Measurements from ENCODE around the gene ANKRD17. TPM values are rescaled to one million over a fixed set of nuclear protein-coding genes. Genes with fewer than 3 reads are reported as not detected.

Gene ANKRD17
- polyA plus RNA-seq, 1 of the 3 experiments (the other 2 are of a cell fraction), result 25.6 TPM

DNA sequence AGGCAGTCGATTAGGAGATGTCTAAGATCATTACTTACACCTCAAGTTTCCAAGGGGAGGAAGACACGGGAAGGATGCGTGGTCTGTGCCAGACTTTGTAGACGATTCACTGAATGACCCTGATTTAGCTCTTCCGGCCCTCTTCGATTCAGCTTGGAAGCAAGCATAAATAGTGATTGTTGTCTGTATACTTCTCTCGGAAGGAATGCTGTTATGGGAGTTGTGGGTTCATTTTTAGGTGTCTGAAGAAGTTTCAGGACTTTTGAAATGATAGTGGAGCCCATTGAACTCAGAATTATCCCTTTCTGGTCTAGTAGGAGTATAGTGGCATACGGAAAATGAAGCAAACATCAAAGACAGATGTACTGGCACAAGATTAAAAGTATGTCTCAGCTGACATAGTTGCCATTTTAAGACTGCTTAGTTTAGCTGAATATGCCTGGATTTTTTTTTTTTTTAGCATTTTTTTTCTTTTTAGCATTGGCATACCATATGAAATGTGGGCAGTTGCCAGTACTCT, 1.0 kb upstream of the ANKRD17 start:
- H3K79me2 ChIP-seq (ENCODE audit: insufficient read depth), result peaks cover 64% of the 10 kb centered on the region
- H3K36me3 ChIP-seq (replicated peaks in 1 of 2; ENCODE audit: control insufficient read depth in 1 of 2, insufficient read depth in 2 of 2, low read length in 1 of 2), result peaks cover 17 to 19% of the 10 kb centered on the region in 2 experiments
- peak overlapping the region; percentile 94 to 99 for H3K27ac ChIP-seq (ENCODE audit: low read depth in 2 of 2, low read length in 1 of 2)
- H3K4me1 ChIP-seq (ENCODE audit: control insufficient read depth in 1 of 2, insufficient read depth in 2 of 2, low read depth in 1 of 2, low read length in 1 of 2), result peaks cover 5 to 7% of the 10 kb centered on the region in 2 experiments; a peak in 2 of 4 replicates
- H3K9me2 ChIP-seq, result no peaks in the 10 kb centered on the region
- CTCF ChIA-PET, result interaction anchor here (1.1 to 1.4 kb wide), 2 partner anchors 15 to 190 kb away, joined by 3 to 5 read pairs; partner anchors contain the start of gene COX18
- peak overlapping the region; percentile 87 for H3K4me2 ChIP-seq
- H3K27me3 ChIP-seq (ENCODE audit: insufficient read depth), result no peaks in the 10 kb centered on the region
- WGBS (ENCODE audit: low lambda C conversion rate), result 3% methylated on average over 8 of the region's 8 CpGs
- H3K9me3 ChIP-seq, result no peaks in the 10 kb centered on the region
- H3F3A ChIP-seq (replicated peaks; ENCODE audit: insufficient read depth), result peaks cover 29% of the 10 kb centered on the region
- TF ChIP-seq, protein P1, sequence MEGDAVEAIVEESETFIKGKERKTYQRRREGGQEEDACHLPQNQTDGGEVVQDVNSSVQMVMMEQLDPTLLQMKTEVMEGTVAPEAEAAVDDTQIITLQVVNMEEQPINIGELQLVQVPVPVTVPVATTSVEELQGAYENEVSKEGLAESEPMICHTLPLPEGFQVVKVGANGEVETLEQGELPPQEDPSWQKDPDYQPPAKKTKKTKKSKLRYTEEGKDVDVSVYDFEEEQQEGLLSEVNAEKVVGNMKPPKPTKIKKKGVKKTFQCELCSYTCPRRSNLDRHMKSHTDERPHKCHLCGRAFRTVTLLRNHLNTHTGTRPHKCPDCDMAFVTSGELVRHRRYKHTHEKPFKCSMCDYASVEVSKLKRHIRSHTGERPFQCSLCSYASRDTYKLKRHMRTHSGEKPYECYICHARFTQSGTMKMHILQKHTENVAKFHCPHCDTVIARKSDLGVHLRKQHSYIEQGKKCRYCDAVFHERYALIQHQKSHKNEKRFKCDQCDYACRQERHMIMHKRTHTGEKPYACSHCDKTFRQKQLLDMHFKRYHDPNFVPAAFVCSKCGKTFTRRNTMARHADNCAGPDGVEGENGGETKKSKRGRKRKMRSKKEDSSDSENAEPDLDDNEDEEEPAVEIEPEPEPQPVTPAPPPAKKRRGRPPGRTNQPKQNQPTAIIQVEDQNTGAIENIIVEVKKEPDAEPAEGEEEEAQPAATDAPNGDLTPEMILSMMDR (IDR thresholded peaks at IDR 0.05), result no peak
- no peak for TF ChIP-seq POLR2AphosphoS5 (IDR thresholded peaks at IDR 0.05; ENCODE audit: low read depth, low read length)
- TF ChIP-seq TCF12 (IDR thresholded peaks at IDR 0.05), result no peak
- TF ChIP-seq, protein P2, sequence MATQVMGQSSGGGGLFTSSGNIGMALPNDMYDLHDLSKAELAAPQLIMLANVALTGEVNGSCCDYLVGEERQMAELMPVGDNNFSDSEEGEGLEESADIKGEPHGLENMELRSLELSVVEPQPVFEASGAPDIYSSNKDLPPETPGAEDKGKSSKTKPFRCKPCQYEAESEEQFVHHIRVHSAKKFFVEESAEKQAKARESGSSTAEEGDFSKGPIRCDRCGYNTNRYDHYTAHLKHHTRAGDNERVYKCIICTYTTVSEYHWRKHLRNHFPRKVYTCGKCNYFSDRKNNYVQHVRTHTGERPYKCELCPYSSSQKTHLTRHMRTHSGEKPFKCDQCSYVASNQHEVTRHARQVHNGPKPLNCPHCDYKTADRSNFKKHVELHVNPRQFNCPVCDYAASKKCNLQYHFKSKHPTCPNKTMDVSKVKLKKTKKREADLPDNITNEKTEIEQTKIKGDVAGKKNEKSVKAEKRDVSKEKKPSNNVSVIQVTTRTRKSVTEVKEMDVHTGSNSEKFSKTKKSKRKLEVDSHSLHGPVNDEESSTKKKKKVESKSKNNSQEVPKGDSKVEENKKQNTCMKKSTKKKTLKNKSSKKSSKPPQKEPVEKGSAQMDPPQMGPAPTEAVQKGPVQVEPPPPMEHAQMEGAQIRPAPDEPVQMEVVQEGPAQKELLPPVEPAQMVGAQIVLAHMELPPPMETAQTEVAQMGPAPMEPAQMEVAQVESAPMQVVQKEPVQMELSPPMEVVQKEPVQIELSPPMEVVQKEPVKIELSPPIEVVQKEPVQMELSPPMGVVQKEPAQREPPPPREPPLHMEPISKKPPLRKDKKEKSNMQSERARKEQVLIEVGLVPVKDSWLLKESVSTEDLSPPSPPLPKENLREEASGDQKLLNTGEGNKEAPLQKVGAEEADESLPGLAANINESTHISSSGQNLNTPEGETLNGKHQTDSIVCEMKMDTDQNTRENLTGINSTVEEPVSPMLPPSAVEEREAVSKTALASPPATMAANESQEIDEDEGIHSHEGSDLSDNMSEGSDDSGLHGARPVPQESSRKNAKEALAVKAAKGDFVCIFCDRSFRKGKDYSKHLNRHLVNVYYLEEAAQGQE (IDR thresholded peaks at IDR 0.05; ENCODE audit: low read depth, low read length), result no peak
- TF ChIP-seq TEAD4 (IDR thresholded peaks at IDR 0.05; ENCODE audit: borderline replicate concordance, insufficient read depth), result no peak
- TF ChIP-seq NRF1 (IDR thresholded peaks at IDR 0.05; ENCODE audit: low read depth, low read length), result no peak
- no peak for TF ChIP-seq SIN3A (IDR thresholded peaks at IDR 0.05; ENCODE audit: borderline replicate concordance, low read depth, low read length)
- TF ChIP-seq, protein P3, sequence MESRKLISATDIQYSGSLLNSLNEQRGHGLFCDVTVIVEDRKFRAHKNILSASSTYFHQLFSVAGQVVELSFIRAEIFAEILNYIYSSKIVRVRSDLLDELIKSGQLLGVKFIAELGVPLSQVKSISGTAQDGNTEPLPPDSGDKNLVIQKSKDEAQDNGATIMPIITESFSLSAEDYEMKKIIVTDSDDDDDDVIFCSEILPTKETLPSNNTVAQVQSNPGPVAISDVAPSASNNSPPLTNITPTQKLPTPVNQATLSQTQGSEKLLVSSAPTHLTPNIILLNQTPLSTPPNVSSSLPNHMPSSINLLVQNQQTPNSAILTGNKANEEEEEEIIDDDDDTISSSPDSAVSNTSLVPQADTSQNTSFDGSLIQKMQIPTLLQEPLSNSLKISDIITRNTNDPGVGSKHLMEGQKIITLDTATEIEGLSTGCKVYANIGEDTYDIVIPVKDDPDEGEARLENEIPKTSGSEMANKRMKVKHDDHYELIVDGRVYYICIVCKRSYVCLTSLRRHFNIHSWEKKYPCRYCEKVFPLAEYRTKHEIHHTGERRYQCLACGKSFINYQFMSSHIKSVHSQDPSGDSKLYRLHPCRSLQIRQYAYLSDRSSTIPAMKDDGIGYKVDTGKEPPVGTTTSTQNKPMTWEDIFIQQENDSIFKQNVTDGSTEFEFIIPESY (IDR thresholded peaks at IDR 0.05; ENCODE audit: borderline replicate concordance, low read depth), result no peak
- no peak for TF ChIP-seq MXI1 (IDR thresholded peaks at IDR 0.05; ENCODE audit: low read depth, low read length)
- TF ChIP-seq, protein P4, sequence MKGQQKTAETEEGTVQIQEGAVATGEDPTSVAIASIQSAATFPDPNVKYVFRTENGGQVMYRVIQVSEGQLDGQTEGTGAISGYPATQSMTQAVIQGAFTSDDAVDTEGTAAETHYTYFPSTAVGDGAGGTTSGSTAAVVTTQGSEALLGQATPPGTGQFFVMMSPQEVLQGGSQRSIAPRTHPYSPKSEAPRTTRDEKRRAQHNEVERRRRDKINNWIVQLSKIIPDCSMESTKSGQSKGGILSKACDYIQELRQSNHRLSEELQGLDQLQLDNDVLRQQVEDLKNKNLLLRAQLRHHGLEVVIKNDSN (IDR thresholded peaks at IDR 0.05; ENCODE audit: borderline replicate concordance, low read depth), result no peak
- TF ChIP-seq RXRA (IDR thresholded peaks at IDR 0.05; ENCODE audit: borderline replicate concordance, low read depth), result no peak
- no peak for TF ChIP-seq FOSL2 (IDR thresholded peaks at IDR 0.05; ENCODE audit: borderline replicate concordance, low read depth)
- TF ChIP-seq, protein P5, sequence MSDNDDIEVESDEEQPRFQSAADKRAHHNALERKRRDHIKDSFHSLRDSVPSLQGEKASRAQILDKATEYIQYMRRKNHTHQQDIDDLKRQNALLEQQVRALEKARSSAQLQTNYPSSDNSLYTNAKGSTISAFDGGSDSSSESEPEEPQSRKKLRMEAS (IDR thresholded peaks at IDR 0.05; ENCODE audit: low read depth), result no peak
- TF ChIP-seq JUND (IDR thresholded peaks at IDR 0.05), result no peak
- POLR2A ChIA-PET, result interaction anchor here (0.6 to 1.9 kb wide), 6 partner anchors 20 to 197 kb away, joined by 3 to 8 read pairs (median 4); no protein-coding TSS in a partner anchor
- H2AFZ ChIP-seq (ENCODE audit: low read depth), result peak overlapping the region; percentile 77
- H3K4me3 ChIP-seq (ENCODE audit: low read depth in 2 of 2, low read length in 1 of 2), result peak overlapping the region; percentile 75 to 94
- H3K9ac ChIP-seq, result peak overlapping the region; percentile 83
- DNase-seq, result no peak
- H4K20me1 ChIP-seq (ENCODE audit: insufficient read depth), result peaks cover 25% of the 10 kb centered on the region

Measured in SK-N-SH (cell line).